Coronary artery (tissue), 2 donors: ENCODE measurements around the gene DIP2C.
A peak's percentile ranks its signal among the peaks of the same experiment; 100 is the strongest.
"Not testable (repeated sequence)": the region's sequence is repeated elsewhere in the genome, so short reads cannot be mapped to it uniquely, and the experiment has no call there.

ENCODE experiments used
- DNase-seq: peaks from one replicate; pipeline ENCODE4 v3.0.0-alpha.2; 2017; ENCODE audit warnings: low spot score
- H3K27ac ChIP-seq, 2 donors: fragments of 200-600 bp; sonication (generic); one replicate each; pipeline ENCODE4 v1.5.1; 2016 to 2019
- H3K4me3 ChIP-seq: fragments of 200-600 bp; sonication (generic); 2 replicates; pipeline ENCODE4 v1.5.1; 2016; ENCODE audit warnings: mild to moderate bottlenecking, moderate library complexity
- CTCF ChIP-seq: fragments of 200-600 bp; sonication (generic); IDR thresholded peaks from one replicate; pipeline ENCODE4 v1.5.1; 2019; ENCODE audit warnings: antibody characterized with exemption

The DIP2C gene

GRCh38 chr10:614790-615582, 74.5 kb downstream of the DIP2C start:
- TF ChIP-seq CTCF = no peak
- DNase-seq = no peak
- H3K4me3 ChIP-seq = no peak overlapping the region

GRCh38 chr10:614139-614711, 75.2 kb downstream of the DIP2C start:
- no peak for DNase-seq
- H3K27ac ChIP-seq = peak overlapping the region in 1 of 2 donors; percentile 54
- TF ChIP-seq CTCF = no peak
- no peak overlapping the region for H3K4me3 ChIP-seq

More at GRCh38 chr10:614790-615582, 74.5 kb downstream of the DIP2C start:
- no peak overlapping the region for H3K27ac ChIP-seq

- H3K27ac ChIP-seq = peak overlapping the region in 1 of 2 donors; percentile 54
- no peak overlapping the region for H3K4me3 ChIP-seq
- TF ChIP-seq CTCF = no peak
- no peak for DNase-seq
Measured at GRCh38 chr10:613271-614138, 76.0 kb downstream of the DIP2C start.

GRCh38 chr10:612696-613095, 76.8 kb downstream of the DIP2C start:
- peak overlapping the region in 1 of 2 donors; percentile 54 for H3K27ac ChIP-seq
- TF ChIP-seq CTCF = no peak
- no peak overlapping the region for H3K4me3 ChIP-seq
- no peak for DNase-seq

- DNase-seq, H3K4me3 ChIP-seq: not testable (repeated sequence)
- peak overlapping the region in 1 of 2 donors; percentile 59 for H3K27ac ChIP-seq
Measured at GRCh38 chr10:610642-611305, 78.7 kb downstream of the DIP2C start.

- Histone ChIP-seq H3K27ac (peak overlapping the region in 1 of 2 donors; percentile 59), H3K4me3 (no peak overlapping the region)
- no peak for TF ChIP-seq CTCF
- no peak for DNase-seq
Measured at GRCh38 chr10:609868-610545, 79.5 kb downstream of the DIP2C start.
